Stimulated activated CD8-positive, alpha-beta memory T cell treated with anti-CD3 and anti-CD28 coated beads, Interleukin-12 subunit alpha, Interleukin-12 subunit beta, amount 100 ng/mL, for 24 hours (primary cell): Measurements from ENCODE around the gene DUSP5.

Source experiments
- DNase-seq: peaks from one replicate; pipeline ENCODE4 v3.0.0-alpha.2; 2020; ENCODE audit errors: extremely low read depth

DUSP5 gene

DNA sequence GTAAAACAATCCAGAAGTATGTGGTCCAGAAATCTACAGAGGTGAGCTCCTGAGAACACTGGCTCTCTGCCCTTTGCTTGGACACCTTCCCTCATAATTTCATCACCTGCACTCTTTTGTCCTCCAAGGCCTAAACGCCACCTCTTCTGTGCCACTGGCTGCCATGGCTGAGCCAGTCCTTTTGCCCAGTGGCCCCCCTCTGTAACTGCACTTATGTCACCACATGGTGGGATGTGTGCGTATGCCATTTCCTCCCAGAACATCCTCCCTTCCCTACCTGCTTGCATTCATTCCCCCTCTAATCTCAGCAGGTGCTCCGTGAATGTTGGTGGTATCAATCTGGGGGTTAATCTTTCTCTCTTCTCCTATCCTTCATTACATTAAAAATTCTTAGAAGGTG, 17.3 kb upstream of the DUSP5 start:
- no peak for DNase-seq

DNA sequence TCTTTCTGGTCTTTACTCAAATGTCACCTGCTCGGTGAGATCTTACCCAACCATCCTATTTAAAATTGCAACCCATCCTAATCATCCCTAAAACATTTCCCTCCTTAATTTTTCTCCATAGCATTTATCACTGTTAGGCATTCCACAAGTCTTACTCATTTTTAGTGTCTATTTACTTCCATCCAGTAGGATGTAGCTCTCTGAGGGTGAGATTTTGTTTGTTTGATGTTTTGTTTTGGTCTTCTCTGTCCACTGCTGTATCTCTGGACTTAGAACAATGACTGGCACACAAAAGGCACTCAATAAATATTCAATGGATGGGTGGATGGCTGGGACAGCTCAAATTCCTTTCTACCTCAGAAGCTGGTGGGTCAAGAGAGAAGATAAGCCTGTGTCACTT, 15.8 kb upstream of the DUSP5 start:
- DNase-seq: no peak

DNA sequence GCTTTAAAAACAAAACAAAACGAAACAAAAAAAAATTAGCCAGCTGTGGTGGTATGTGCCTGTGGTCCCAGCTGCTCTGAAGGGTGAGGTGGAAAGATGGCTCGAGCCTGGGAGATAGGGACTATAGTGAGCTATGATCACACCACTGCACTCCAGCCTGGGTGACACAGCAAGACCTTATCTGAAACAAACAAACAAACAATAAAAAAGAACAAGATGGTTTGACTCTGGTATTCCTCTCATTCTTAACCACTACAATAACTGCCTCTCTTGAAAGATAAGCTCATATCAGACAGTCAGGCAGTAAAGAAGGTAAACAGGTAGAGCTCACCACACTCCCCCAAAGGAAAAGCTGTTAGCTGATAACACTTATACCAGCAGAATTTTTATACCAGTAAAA, 14.1 kb upstream of the DUSP5 start:
- no peak for DNase-seq

GRCh38 chr10:110485541-110485940, 12.2 kb upstream of the DUSP5 start:
- DNase-seq: no peak

DNA sequence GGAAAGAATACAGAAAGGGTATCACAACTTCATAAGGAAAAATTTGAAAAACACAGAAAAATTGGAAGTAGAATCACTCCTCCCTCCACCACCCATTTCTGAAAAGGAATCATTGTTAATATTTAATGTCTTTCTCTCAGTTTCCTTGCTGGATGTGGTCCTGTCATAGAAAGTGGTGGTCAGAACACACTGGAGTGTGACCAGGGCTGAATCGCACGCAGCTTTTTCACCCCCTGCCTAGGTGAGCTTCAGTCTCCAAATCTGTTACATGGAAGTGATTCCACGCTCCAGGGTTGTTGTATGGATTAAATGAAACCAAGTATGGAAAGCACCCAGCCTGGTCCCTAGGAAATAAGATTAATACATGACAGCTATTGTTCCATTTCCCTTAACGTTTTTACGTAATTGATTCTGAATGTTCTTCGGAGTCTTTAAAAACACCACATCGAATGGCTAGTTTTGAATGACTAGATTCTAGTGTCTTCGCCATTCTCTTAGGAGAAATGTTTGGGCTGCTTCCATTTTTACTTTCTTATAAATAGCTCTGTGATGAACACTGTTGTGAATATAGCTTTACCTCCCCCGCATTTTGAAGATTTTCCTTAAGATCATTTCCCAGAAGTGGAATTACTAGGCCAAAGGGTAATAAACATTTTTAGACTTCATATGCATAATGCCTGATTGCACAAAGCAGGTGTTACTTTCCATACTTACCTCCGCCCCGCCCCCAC, 10.9 kb upstream of the DUSP5 start:
- DNase-seq: no peak

DNA sequence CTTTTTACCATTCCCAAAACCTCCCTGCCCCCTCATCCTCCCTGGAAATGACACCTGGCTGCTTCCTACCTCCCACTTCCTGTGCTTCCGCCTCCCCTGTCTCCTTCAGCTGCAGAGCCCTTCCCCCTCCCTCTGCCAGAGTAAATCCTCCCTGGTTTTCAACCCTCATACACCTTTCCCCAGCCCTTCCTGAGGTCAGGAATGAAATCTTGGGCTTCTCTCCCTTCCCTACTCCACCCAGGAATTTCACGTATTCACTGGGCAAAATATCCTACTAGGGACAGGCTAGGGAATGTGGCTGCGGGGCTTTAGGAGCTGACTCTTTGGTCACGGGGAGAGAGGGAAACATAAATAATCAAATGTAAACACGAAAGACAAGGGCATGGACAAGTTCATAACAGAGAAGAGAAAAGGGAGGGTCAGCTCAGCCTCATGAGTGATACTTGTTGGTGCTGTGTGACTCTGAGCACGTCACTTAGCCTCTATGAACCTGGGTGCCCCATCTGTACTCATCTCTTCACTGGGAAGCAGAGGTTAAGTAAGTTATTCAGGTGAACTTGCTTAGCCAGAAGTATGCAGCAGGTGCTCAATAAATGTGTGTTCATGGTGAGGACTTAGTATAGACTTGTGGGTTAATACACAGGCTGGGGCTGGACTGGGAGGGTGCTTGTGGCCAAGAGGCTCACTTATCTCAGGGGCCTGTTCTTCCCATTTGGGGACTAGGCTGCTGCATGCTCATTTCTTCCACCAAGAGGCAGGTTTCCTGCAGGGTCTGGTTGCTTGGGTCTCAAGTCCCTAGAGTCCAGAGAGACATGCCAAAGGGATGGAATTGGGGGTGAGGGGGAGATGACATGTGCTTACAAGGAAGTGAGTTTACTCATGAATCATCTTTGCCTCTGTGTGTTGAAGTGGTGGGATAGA, 10.0 kb upstream of the DUSP5 start:
- DNase-seq: no peak

- no peak for DNase-seq
These were observed 9.4 kb upstream of the DUSP5 start for GRCh38 chr10:110488332-110488681.

- DNase-seq: no peak
These were observed 8.8 kb upstream of the DUSP5 start for GRCh38 chr10:110488940-110489339.

DNA sequence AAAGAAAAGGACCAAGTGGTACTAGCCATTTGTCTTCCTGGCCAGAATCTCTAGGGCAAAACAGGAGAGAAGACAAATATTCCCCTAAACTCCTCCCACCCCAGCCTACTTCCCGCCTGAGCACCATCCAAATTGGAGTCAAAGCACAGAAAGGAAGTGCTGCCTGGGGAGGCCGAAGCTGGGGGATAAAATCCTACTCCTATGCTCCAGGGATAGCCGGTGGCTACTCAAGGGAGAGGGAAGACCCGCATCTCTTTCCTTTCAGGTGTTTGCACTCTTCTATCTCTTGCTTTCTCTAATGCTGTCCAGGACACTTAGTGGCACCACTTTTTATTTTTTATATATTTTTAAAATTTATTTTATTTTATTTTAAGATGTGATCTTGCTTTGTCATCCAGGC, 7.1 kb upstream of the DUSP5 start:
- DNase-seq: no peak

DNA sequence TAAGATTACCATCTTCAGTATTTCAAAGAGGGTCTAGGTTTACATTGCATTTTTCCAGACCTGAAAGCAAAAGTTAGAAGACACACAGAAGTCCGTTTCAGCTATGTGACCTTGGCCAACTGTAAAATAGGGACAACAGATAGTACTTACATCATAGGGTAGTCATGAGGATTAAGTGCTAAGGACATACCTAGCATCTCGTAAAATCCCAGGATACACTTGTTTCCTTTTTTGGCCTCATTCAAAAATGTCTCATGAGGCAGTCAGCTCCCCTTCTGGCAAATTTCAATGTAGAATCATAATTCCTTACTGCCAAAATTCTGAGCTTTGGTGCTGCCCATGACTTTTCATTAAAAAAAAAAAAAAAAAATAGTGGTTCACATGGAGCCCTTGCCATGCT, 6.4 kb upstream of the DUSP5 start:
- no peak for DNase-seq

DNA sequence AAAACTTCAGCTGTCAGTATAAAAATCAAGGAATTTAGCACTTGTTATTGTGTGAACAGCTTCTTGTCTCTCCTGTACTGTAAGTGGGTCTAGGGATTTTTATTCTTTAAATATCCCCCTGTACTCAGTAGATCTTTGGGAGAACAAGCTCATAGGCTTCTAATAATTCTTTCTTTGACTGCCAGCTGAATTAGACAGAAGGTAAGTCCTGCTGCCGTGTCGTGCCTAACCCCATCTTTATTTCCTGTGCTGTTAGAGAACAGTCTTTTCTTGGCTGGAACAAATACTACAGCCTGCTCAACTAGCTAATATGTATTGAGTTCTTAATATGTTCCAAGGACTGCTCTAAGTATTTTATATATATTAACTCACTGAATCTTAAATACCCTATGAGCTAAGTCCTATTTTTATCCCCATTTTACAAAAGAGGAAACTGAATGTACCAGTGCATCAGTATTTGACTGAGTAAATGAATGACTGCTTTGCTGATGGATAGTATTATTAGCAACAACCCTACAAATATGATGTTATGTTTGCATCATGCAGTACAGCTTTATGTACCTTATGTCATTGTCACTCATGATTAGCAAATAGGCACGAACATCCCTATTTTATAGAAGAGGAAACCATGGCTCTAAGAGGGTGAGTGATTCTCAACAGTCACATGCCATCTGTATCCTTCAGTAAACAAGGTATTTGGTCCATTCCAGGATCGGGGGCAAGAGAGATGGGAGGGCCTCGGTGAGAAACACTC, 5.5 kb upstream of the DUSP5 start:
- DNase-seq: no peak

DNA sequence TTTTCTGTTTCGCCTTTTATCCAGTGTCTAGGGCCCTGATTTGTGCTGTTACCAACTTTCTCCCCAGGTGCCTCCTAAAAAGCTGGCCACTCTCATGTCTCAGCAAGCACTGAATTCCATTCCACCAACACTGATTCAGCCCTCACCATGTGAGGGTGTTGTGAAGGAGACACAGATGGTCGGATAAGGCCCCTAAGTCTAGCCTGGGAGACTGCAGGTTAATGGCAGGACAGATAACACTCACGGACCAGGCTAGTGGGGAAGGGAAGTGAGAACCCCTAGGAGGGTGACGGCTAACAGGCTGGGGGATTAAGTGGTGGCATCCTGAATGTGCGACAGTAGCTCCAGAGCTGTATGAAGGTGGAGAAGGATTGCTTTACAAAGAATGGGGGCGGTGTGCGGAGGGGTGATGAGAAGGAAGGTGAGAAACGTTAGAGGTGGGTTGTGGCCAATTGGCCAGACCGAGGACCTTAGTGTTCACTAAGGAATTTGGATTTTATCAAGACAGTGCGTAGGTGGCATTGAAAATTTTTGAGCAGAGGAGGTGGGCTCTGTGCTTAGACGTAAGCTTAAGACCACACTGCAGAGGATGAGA, 3.8 kb upstream of the DUSP5 start:
- DNase-seq: no peak

- DNase-seq: no peak
These were observed 3.2 kb upstream of the DUSP5 start for GRCh38 chr10:110494532-110494931.

- DNase-seq: peak; percentile 21
These were observed 1.8 kb upstream of the DUSP5 start for GRCh38 chr10:110495731-110496552.

DNA sequence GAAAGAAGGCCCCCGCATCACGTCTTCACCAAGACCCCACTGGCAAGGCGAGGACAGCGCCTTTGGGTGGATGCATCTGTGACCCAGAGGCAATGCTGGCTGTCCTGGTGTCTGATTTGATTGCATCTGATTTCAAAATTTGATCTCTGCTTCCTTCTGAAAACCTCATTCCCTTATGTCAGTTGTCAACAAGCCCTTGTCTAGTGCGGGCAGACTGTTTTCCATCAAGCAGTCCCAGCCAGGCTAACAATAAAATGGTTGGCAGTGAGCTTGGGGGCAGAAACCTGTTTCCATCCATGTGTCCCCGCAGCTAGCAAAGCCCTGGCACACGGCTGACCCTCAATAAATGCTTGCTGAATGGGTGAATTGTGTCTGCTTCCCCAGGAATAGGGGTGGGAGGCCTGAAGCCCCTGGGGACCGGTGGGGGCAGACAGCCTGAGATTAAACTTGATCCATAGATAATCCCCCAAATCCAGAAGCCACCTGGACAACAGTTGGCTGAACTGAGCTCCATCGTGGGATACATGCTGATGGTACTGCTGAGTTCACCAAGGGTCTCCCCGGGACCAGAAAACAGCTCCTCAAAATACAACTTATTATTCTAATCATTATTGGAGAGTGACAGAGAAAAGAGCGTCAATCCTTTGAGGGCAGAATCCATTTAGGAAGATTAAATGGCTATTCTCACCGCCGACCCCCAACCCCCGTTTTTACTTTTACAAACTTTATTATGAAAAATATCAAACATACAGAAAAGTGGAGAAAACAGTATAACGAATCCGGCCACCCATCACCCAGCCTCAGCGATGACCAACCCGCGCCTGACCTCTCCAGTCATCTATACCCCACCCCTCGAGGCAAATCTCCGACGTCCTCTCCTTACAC, 912 bp upstream of the DUSP5 start:
- DNase-seq: no peak

GRCh38 chr10:110498087-110498981, 627 bp downstream of the DUSP5 start:
- no peak for DNase-seq

DNA sequence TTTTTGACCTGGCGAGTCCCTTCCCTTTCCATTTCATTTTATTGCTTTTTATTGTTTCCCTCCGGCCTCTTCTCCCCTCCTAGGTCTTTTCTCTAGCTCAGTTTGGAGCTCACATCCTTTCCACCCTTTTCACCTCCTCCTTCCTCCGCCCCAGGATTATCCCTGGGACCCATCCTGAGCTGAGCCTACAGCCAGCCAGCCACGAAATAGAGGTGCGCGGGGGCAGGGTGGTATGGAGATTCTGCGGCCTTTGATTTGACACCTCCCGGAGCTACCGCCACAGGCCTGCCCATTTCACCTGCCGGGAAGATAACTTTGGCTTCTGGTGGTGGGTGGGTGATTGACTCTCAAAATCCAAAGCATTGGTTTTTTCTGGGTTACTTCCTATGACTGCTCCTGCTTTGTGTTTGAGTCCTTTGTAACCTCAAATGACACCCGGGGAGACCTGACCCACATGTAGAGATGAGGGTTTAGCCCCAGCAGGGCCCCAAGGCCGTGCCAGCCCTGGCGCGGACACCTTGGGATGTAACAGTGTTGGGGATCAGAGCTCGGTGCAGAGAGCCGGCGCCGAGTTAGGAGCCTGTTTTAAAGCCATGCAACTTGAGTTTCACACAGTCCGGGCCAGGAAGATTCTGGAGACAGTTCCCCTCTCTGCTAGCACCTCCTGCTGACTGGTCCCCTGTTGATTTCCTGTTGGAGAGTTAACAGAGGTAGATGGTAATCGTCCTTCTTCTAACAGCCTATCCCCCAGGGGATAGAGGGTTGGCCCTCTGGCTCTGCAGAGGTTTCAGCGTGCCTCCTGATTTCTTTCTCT, 1.5 kb downstream of the DUSP5 start:
- no peak for DNase-seq

DNA sequence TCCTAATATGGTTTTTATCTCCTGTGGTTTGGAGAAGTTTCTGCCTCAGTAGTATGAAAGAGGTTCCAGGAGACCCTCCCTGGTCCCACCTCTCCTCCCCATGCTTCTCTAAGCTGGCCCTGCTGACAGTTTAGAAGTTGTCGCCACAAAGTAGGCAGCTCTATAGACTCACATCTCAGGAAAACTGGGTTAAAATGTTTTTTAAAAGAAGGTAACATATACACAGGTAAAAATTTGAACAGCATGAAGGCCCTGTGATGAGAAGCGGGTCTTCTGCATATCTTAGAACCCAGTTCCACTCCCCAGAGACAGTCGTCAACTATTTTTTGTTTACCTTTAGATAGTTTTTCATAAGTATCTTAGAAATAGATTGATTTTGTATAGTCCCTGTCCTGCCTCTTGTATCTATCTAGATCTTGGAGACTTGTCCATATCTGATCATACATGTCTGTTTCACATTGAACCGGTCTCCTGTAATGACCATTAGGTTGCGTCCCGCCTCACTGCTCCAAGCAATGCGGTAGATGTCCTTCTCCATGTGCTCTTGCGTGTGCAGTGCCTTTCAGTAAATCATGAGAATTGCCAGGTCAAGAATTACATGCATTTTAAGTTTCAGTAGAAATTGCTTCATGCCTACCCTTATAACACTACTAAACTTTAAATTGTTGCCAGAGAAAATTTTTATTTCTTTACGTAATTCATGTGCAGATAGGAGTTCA, 2.2 kb downstream of the DUSP5 start:
- DNase-seq: no peak
